ENCODE measurements around the gene MKNK1.

Gene MKNK1

GRCh38 chr1:46562498-46562897, 41.6 kb downstream of the MKNK1 start:
- DNase-seq (ENCODE audit: low read depth), result no peak
- TF ChIP-seq, protein P1, sequence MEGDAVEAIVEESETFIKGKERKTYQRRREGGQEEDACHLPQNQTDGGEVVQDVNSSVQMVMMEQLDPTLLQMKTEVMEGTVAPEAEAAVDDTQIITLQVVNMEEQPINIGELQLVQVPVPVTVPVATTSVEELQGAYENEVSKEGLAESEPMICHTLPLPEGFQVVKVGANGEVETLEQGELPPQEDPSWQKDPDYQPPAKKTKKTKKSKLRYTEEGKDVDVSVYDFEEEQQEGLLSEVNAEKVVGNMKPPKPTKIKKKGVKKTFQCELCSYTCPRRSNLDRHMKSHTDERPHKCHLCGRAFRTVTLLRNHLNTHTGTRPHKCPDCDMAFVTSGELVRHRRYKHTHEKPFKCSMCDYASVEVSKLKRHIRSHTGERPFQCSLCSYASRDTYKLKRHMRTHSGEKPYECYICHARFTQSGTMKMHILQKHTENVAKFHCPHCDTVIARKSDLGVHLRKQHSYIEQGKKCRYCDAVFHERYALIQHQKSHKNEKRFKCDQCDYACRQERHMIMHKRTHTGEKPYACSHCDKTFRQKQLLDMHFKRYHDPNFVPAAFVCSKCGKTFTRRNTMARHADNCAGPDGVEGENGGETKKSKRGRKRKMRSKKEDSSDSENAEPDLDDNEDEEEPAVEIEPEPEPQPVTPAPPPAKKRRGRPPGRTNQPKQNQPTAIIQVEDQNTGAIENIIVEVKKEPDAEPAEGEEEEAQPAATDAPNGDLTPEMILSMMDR (conservative IDR thresholded peaks at IDR 0.05; ENCODE audit: low read depth, low read length), result no peak
- no peak overlapping the region for H3K4me3 ChIP-seq (ENCODE audit: low read depth, low read length)

DNA sequence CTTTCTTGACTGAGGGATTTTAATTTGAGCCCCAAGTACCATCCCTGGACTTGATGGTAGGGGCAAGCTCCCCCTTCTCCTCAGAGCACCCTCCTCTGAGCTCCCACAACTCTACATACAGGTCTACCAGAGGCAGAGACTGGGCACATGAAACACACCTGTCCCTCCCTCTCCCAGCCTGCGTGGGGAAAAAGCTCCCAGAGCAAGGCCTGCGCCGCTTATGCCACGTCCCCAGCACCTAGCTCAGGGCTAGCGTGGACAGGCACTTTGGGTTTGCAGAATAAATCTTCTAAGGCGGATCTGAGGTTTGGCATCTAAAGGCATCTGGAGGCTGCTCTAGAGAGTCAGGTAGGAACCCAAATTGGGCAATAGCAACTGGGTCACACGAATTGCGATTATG, 45.1 kb downstream of the MKNK1 start:
- H3K4me3 ChIP-seq (ENCODE audit: low read depth, low read length), result no peak overlapping the region
- DNase-seq (ENCODE audit: low read depth), result no peak
- TF ChIP-seq, protein P1 (conservative IDR thresholded peaks at IDR 0.05; ENCODE audit: low read depth, low read length), result no peak

GRCh38 chr1:46558141-46558963, 45.7 kb downstream of the MKNK1 start:
- no peak for DNase-seq (ENCODE audit: low read depth)
- no peak overlapping the region for H3K4me3 ChIP-seq (ENCODE audit: low read depth, low read length)
- TF ChIP-seq, protein P1 (conservative IDR thresholded peaks at IDR 0.05; ENCODE audit: low read depth, low read length), result no peak

DNA sequence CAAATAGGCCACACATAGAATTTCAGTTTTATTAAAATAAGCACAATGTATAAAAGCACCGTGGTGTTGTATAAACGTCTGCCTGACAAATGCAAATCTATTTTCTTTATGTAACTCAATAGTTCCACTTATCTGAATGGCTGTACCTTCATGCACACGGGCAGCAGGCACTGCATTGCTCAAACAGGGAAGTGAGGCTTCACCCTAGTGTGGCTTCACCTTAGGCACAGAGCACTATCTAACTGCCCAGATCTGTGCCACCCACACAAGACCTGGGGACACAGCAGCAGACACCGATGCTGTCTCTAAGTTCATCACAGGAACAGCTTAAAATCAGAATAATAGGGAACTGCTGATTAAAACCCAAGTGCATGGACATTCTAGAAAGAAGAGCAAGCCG, 46.7 kb downstream of the MKNK1 start:
- no peak for DNase-seq (ENCODE audit: low read depth)
- TF ChIP-seq, protein P1 (conservative IDR thresholded peaks at IDR 0.05; ENCODE audit: low read depth, low read length), result no peak

GRCh38 chr1:46556822-46557221, 47.2 kb downstream of the MKNK1 start:
- DNase-seq (ENCODE audit: low read depth), result peak; percentile 46
- TF ChIP-seq, protein P1 (conservative IDR thresholded peaks at IDR 0.05; ENCODE audit: low read depth, low read length), result no peak
- H3K4me3 ChIP-seq (ENCODE audit: low read depth, low read length), result no peak overlapping the region

More for the DNA sequence above, 46.7 kb downstream of the MKNK1 start:
- H3K4me3 ChIP-seq (ENCODE audit: low read depth, low read length), result no peak overlapping the region

- TF ChIP-seq, protein P1 (conservative IDR thresholded peaks at IDR 0.05; ENCODE audit: low read depth, low read length), result no peak
- no peak overlapping the region for H3K4me3 ChIP-seq (ENCODE audit: low read depth, low read length)
- DNase-seq (ENCODE audit: low read depth), result no peak
Observed at GRCh38 chr1:46555826-46556619, 48.0 kb downstream of the MKNK1 start.
